ENCODE data around the gene EREG.

DNA sequence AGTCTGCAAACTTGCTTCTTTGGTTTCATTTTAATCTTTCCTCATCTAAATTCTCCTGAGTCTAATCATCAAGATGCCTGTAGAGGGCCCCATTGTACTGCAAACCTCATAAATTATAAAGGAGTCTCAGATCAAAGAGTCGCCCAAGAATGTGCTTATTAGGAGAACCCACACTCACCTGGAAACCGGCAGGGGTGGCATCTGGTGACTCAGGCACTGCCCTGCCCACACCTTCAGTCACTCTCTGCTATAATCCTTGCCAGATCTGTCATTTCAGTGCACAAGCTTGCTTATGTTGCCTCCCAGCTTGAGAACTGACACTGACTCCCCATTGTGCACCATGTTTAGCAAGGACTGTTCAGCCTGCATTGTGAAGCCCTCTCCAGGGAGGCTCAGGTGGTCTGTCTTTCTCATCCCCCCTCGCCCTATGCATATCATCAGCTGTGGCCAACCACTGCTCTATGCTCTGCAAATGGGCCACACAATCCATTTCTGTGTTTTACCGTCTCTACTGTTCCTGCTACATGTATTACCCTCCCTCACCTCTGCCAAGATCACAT, 44.3 kb upstream of the EREG start:
- TF ChIP-seq, protein P1, sequence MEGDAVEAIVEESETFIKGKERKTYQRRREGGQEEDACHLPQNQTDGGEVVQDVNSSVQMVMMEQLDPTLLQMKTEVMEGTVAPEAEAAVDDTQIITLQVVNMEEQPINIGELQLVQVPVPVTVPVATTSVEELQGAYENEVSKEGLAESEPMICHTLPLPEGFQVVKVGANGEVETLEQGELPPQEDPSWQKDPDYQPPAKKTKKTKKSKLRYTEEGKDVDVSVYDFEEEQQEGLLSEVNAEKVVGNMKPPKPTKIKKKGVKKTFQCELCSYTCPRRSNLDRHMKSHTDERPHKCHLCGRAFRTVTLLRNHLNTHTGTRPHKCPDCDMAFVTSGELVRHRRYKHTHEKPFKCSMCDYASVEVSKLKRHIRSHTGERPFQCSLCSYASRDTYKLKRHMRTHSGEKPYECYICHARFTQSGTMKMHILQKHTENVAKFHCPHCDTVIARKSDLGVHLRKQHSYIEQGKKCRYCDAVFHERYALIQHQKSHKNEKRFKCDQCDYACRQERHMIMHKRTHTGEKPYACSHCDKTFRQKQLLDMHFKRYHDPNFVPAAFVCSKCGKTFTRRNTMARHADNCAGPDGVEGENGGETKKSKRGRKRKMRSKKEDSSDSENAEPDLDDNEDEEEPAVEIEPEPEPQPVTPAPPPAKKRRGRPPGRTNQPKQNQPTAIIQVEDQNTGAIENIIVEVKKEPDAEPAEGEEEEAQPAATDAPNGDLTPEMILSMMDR (IDR thresholded peaks at IDR 0.05), result peak; percentile 25 to 59 (median 40)
- no peak for TF ChIP-seq EP300 (IDR thresholded peaks at IDR 0.05)

All from gastroesophageal sphincter (tissue), 3 donors.